Activated gamma-delta T cell (primary cell): ENCODE measurements around the gene DYNC2H1.

ENCODE experiments used
- DNase-seq: peaks from one replicate; lab custom pipeline; 2025; lab: John Stamatoyannopoulos, UW

The DYNC2H1 gene

GRCh38 chr11:103284260-103284659 is 175.0 kb downstream of the DYNC2H1 start:
- no peak for DNase-seq

GRCh38 chr11:103294516-103294915 is 185.3 kb downstream of the DYNC2H1 start:
- DNase-seq, result no peak

GRCh38 chr11:103295704-103296103 is 186.5 kb downstream of the DYNC2H1 start:
- no peak for DNase-seq

- DNase-seq, result no peak
Observed at GRCh38 chr11:103297900-103298299, 188.7 kb downstream of the DYNC2H1 start.

- no peak for DNase-seq
Observed at GRCh38 chr11:103315248-103315647, 206.0 kb downstream of the DYNC2H1 start.

GRCh38 chr11:103317118-103317517 is 207.9 kb downstream of the DYNC2H1 start:
- DNase-seq, result no peak

GRCh38 chr11:103322821-103323220 is 213.6 kb downstream of the DYNC2H1 start:
- no peak for DNase-seq

GRCh38 chr11:103325686-103326069 is 216.5 kb downstream of the DYNC2H1 start:
- no peak for DNase-seq

- no peak for DNase-seq
Observed at GRCh38 chr11:103326070-103326794, 217.0 kb downstream of the DYNC2H1 start.

GRCh38 chr11:103327721-103328120 is 218.5 kb downstream of the DYNC2H1 start:
- no peak for DNase-seq

- DNase-seq, result no peak
Observed at GRCh38 chr11:103332409-103332808, 223.2 kb downstream of the DYNC2H1 start.

- no peak for DNase-seq
Observed at GRCh38 chr11:103338621-103339484, 229.6 kb downstream of the DYNC2H1 start.

- no peak for DNase-seq
Observed at GRCh38 chr11:103339485-103339857, 230.2 kb downstream of the DYNC2H1 start.

- DNase-seq, result no peak
Observed at GRCh38 chr11:103340956-103341355, 231.7 kb downstream of the DYNC2H1 start.

- DNase-seq, result no peak
Observed at GRCh38 chr11:103344886-103345285, 235.7 kb downstream of the DYNC2H1 start.

GRCh38 chr11:103349595-103349994 is 240.4 kb downstream of the DYNC2H1 start:
- DNase-seq, result no peak

GRCh38 chr11:103354656-103355055 is 245.4 kb downstream of the DYNC2H1 start:
- no peak for DNase-seq

- DNase-seq, result no peak
Observed at GRCh38 chr11:103358251-103358650, 249.0 kb downstream of the DYNC2H1 start.

- DNase-seq, result no peak
Observed at GRCh38 chr11:103359216-103359615, 250.0 kb downstream of the DYNC2H1 start.

GRCh38 chr11:103364687-103365086 is 255.5 kb downstream of the DYNC2H1 start:
- no peak for DNase-seq

- no peak for DNase-seq
Observed at GRCh38 chr11:103367650-103368049, 258.4 kb downstream of the DYNC2H1 start.

GRCh38 chr11:103368145-103368544 is 258.9 kb downstream of the DYNC2H1 start:
- DNase-seq, result no peak

- DNase-seq, result no peak
Observed at GRCh38 chr11:103370076-103370475, 260.9 kb downstream of the DYNC2H1 start.
